Measurements from ENCODE around the gene ADGRD2.

Gene ADGRD2

GRCh38 chr9:124457079-124457886 lies 7.0 kb downstream of the ADGRD2 start:
- Histone ChIP-seq H3K9me3 (ENCODE audit: control insufficient read depth, insufficient read depth, low read length) (peaks cover 2% of the 10 kb centered on the region; the same call in 1 of the 2 replicates), H3K36me3 (ENCODE audit: insufficient read depth, low read length) (no peaks in the 10 kb centered on the region), H3K4me1 (ENCODE audit: insufficient read depth, low read length) (peaks cover 6% of the 10 kb centered on the region; the same call in 1 of the 2 replicates), H3K9ac (ENCODE audit: low read depth, low read length) (no peak overlapping the region)

DNA sequence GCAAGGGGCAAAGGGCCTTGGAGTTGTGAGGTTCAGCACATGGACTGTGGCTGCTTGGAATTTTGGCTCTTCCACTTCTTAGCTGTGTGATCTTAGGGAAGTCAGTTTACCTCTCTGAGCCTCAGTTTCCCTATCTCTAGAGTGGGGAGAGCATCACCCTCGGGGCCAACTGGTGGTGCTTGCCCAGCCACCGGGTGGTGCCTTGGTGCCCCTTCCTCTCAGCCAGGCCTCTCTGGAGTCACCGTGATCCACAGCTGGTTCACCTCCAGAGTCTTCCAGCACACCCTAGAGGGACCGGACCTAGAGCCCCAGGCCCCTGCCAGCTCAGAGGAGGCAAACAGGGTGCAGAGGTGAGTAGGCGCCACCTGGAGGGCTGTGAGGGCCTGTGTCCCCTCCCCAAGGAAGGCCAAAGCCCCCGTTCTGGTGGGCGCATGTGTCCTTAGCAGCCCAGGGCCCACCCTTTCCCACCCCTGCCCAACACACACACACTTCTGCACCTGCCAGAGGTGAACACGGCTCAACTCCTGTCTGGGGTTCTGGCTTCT lies 7.7 kb downstream of the ADGRD2 start:
- Histone ChIP-seq H3K9me3 (ENCODE audit: control insufficient read depth, insufficient read depth, low read length) (peaks cover 2% of the 10 kb centered on the region; the same call in 1 of the 2 replicates), H3K9ac (ENCODE audit: low read depth, low read length) (no peak overlapping the region), H3K36me3 (ENCODE audit: insufficient read depth, low read length) (no peaks in the 10 kb centered on the region), H3K4me1 (ENCODE audit: insufficient read depth, low read length) (peaks cover 6% of the 10 kb centered on the region; the same call in 1 of the 2 replicates)

DNA sequence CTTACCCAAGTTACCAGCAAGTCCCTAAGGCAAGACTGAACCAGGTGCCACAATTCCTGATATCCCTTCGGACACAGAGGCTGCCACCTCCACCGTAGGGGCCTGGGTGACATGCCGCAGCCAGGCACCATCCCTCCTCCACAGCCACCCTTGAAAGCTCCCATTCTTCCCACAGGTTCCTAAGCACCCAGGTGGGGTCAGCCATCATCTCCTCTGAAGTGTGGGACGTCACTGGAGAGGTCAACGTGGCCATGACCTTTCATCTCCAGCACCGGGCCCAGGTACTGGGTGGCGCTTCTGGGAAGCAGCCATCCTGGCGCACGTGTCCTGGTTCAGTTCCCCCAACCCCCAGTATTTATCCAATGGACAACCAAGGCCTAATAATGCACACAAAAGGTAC lies 8.2 kb downstream of the ADGRD2 start:
- no peak overlapping the region for H3K9ac ChIP-seq (ENCODE audit: low read depth, low read length)
- H3K4me1 ChIP-seq (ENCODE audit: insufficient read depth, low read length), result peaks cover 6% of the 10 kb centered on the region; the same call in 1 of the 2 replicates
- peaks cover 2% of the 10 kb centered on the region; the same call in 1 of the 2 replicates for H3K9me3 ChIP-seq (ENCODE audit: control insufficient read depth, insufficient read depth, low read length)
- no peaks in the 10 kb centered on the region for H3K36me3 ChIP-seq (ENCODE audit: insufficient read depth, low read length)

DNA sequence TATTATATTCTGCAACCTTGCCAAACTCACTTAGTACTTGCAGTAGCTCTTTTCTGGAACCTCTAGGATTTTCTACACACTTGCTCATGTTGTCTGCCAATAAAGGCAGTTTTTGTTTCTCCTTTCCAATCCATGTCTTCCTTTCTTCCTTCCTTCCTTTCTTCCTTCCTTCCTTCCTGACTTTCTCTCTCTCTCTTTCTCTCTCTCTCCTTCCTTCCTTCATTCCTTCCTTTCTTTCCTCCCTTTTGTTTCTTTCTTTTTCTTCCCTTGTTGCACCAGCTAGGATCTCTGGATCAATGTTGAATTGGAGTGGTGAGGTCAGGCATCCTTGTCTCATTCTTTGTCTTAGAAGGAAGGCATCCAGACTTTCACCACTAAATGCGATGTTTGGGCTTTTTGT lies 12.5 kb downstream of the ADGRD2 start:
- Histone ChIP-seq H3K9ac (ENCODE audit: low read depth, low read length) (no peak overlapping the region), H3K9me3 (ENCODE audit: control insufficient read depth, insufficient read depth, low read length) (peaks cover 2% of the 10 kb centered on the region; the same call in 1 of the 2 replicates), H3K4me1 (ENCODE audit: insufficient read depth, low read length) (no peaks in the 10 kb centered on the region), H3K36me3 (ENCODE audit: insufficient read depth, low read length) (no peaks in the 10 kb centered on the region)

DNA sequence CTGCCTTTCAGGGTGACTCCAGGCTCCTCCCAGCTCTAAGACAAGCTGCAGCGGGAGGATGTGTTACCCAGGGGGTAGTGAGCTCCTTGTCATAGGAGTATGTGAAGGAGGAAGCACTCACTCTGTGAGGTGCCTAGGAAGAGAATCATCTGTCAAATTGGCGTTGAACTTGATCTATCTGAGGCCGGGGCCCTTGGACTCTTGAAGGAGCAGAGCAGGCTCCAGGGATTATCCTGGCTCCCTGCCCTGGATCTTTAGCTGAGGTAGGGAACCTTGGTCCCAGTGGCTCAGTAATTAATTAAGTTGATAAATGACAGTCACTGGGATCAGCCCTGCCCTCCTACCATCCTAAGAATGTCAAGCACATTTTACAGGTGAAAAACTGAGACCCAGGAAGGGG lies 15.5 kb downstream of the ADGRD2 start:
- no peaks in the 10 kb centered on the region for H3K36me3 ChIP-seq (ENCODE audit: insufficient read depth, low read length)
- no peaks in the 10 kb centered on the region for H3K4me1 ChIP-seq (ENCODE audit: insufficient read depth, low read length)
- H3K9ac ChIP-seq (ENCODE audit: low read depth, low read length), result no peak overlapping the region
- peaks cover 2% of the 10 kb centered on the region; the same call in 1 of the 2 replicates for H3K9me3 ChIP-seq (ENCODE audit: control insufficient read depth, insufficient read depth, low read length)

- Histone ChIP-seq H3K36me3 (ENCODE audit: insufficient read depth, low read length) (no peaks in the 10 kb centered on the region), H3K4me1 (ENCODE audit: insufficient read depth, low read length) (no peaks in the 10 kb centered on the region), H3K9ac (ENCODE audit: low read depth, low read length) (no peak overlapping the region), H3K9me3 (ENCODE audit: control insufficient read depth, insufficient read depth, low read length) (no peaks in the 10 kb centered on the region)
These were observed 17.3 kb downstream of the ADGRD2 start for GRCh38 chr9:124467410-124468060.

DNA sequence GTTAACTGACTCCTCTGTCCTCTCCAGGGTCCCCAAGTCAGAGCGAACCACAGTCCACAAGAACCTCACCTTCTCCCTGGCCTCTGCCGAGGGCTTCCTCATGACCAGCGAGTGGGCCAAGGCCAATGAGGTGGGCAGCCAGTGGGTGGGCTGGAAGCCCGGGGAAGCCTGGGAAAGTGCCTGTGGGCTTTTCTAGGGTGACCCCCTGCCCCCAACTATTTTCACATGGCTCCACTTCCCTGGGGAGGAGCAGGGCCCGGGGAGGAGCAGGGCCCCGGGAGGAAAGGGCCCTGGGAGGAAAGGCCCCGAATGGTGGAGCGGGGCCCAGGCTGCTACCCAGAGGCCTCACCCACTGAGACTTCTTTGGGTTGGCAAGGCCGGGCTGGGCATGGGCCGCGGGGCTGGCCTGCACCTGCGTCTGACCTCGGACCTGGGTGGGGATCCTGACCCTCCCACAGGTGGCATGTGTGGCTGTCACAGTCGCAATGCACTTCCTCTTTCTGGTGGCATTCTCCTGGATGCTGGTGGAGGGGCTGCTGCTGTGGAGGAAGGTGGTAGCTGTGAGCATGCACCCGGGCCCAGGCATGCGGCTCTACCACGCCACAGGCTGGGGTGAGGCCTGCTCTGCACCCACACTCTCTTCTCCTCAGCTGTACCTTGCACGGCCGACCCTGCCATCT lies 17.9 kb downstream of the ADGRD2 start:
- Histone ChIP-seq H3K36me3 (ENCODE audit: insufficient read depth, low read length) (no peaks in the 10 kb centered on the region), H3K9me3 (ENCODE audit: control insufficient read depth, insufficient read depth, low read length) (no peaks in the 10 kb centered on the region), H3K9ac (ENCODE audit: low read depth, low read length) (no peak overlapping the region), H3K4me1 (ENCODE audit: insufficient read depth, low read length) (no peaks in the 10 kb centered on the region)

- Histone ChIP-seq H3K9me3 (ENCODE audit: control insufficient read depth, insufficient read depth, low read length) (no peaks in the 10 kb centered on the region), H3K9ac (ENCODE audit: low read depth, low read length) (no peak overlapping the region), H3K4me1 (ENCODE audit: insufficient read depth, low read length) (no peaks in the 10 kb centered on the region), H3K36me3 (ENCODE audit: insufficient read depth, low read length) (no peaks in the 10 kb centered on the region)
These were observed 19.0 kb downstream of the ADGRD2 start for GRCh38 chr9:124469011-124469832.

- Histone ChIP-seq H3K4me1 (ENCODE audit: insufficient read depth, low read length) (peaks cover 5% of the 10 kb centered on the region; the same call in 1 of the 2 replicates), H3K9me3 (ENCODE audit: control insufficient read depth, insufficient read depth, low read length) (no peaks in the 10 kb centered on the region), H3K36me3 (ENCODE audit: insufficient read depth, low read length) (no peaks in the 10 kb centered on the region), H3K9ac (ENCODE audit: low read depth, low read length) (no peak overlapping the region)
These were observed 20.1 kb downstream of the ADGRD2 start for GRCh38 chr9:124470306-124470705.

DNA sequence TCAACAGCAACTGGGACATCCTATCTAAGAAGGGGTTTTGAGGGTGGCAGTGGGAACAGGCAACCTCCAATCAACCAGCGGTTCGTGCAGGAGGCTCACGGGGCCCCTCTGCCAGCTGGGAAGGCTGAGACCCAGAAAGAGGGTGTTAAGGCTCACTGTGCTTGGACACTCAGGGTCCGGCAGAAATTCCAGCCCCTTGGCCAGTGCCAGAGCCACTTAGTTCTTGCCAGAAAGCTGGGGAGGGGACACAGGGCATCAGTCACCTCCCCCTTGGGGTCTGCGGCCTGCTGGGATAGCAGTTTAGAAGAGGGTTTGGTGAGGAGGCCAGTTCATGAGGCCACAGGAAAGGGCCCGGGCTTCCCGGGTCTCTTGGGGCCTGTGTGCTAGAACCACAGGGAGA lies 20.5 kb downstream of the ADGRD2 start:
- peaks cover 5% of the 10 kb centered on the region; the same call in 1 of the 2 replicates for H3K4me1 ChIP-seq (ENCODE audit: insufficient read depth, low read length)
- no peak overlapping the region for H3K9ac ChIP-seq (ENCODE audit: low read depth, low read length)
- no peaks in the 10 kb centered on the region for H3K36me3 ChIP-seq (ENCODE audit: insufficient read depth, low read length)
- no peaks in the 10 kb centered on the region for H3K9me3 ChIP-seq (ENCODE audit: control insufficient read depth, insufficient read depth, low read length)

- Histone ChIP-seq H3K36me3 (ENCODE audit: insufficient read depth, low read length) (no peaks in the 10 kb centered on the region), H3K9ac (ENCODE audit: low read depth, low read length) (no peak overlapping the region), H3K9me3 (ENCODE audit: control insufficient read depth, insufficient read depth, low read length) (no peaks in the 10 kb centered on the region), H3K4me1 (ENCODE audit: insufficient read depth, low read length) (peaks cover 5% of the 10 kb centered on the region; the same call in 1 of the 2 replicates)
These were observed 21.5 kb downstream of the ADGRD2 start for GRCh38 chr9:124471761-124472160.

DNA sequence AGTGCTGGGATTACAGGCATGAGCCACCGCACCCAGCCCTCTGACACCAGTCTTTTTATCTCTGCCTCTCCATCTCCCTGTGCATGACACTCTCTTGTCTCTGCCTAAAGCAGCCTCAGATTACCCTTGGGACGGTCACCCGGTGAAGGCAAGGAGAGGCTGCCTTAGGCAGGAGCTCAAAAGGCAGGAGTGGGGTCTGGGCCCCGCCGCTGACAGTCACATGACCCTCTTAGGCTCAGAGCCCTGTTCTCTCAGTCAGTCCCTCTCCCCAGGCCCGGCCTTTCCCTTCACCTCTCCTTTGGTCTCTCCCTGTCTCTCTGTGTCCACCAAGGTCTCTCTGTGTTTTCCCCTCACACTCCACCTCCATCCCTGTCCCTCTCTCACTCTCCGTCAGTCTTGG lies 22.5 kb downstream of the ADGRD2 start:
- Histone ChIP-seq H3K4me1 (ENCODE audit: insufficient read depth, low read length) (peaks cover 5% of the 10 kb centered on the region; the same call in 1 of the 2 replicates), H3K9ac (ENCODE audit: low read depth, low read length) (no peak overlapping the region), H3K36me3 (ENCODE audit: insufficient read depth, low read length) (no peaks in the 10 kb centered on the region), H3K9me3 (ENCODE audit: control insufficient read depth, insufficient read depth, low read length) (no peaks in the 10 kb centered on the region)

DNA sequence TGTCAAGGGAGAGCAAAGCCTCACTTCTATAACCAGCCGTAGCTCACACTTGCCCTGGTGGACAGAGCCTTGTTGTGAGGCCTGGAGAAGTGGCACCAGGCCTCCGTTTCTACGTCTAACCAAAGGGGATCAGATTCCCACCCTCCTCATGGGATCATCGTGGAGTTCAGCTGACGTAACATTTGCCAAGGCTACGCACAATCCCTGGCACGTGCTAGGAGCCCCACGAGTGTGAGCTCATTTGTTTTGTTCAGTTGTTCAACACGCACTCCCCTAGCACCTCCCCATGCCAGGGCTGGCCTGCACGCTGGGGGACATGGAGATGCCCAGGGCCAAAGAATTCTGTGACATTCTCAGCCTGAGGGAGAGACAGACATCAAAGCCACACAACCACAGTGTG lies 23.1 kb downstream of the ADGRD2 start:
- Histone ChIP-seq H3K9me3 (ENCODE audit: control insufficient read depth, insufficient read depth, low read length) (no peaks in the 10 kb centered on the region), H3K36me3 (ENCODE audit: insufficient read depth, low read length) (no peaks in the 10 kb centered on the region), H3K4me1 (ENCODE audit: insufficient read depth, low read length) (peaks cover 5% of the 10 kb centered on the region; the same call in 1 of the 2 replicates), H3K9ac (ENCODE audit: low read depth, low read length) (no peak overlapping the region)

All from ES-I3 (cell line).